Lower lobe of right lung (tissue), 2 donors: ENCODE data around the gene LRRIQ4. TPM values are rescaled to one million over a fixed set of nuclear protein-coding genes. Genes with fewer than 3 reads are reported as not detected.

Source experiments
- ATAC-seq, 2 donors: fragments of 200-7000 bp; cut with Tn5 transposase; one replicate each; pipeline ENCODE4 v1.9.1; 2020 to 2022; ENCODE audit warnings: mild to moderate bottlenecking in 2 of 2, moderate library complexity in 2 of 2
- DNase-seq: peaks from one replicate; pipeline ENCODE4 v3.0.0-alpha.2; 2020
- H3K27ac ChIP-seq: fragments of 200-600 bp; one replicate; pipeline ENCODE4 v1.8.0; 2022
- H3K27me3 ChIP-seq: fragments of 200-600 bp; one replicate; pipeline ENCODE4 v1.8.0; 2022; ENCODE audit warnings: low read depth
- H3K36me3 ChIP-seq: fragments of 200-600 bp; one replicate; pipeline ENCODE4 v1.8.0; 2022; ENCODE audit warnings: mild to moderate bottlenecking
- H3K4me1 ChIP-seq: fragments of 200-600 bp; one replicate; pipeline ENCODE4 v1.8.0; 2022
- H3K4me3 ChIP-seq: fragments of 200-600 bp; one replicate; pipeline ENCODE4 v1.8.0; 2022; ENCODE audit warnings: mild to moderate bottlenecking
- H3K9me3 ChIP-seq: fragments of 200-600 bp; one replicate; pipeline ENCODE4 v1.8.0; 2022
- intact Hi-C: fragments of 100-400 bp; cut with DNase I; formaldehyde crosslinking; loops from one replicate; pipeline ENCODE4 v1.11.0; 2022
- total RNA-seq: library from RNA; stranded (reverse); fragmentation: NEBNext Ultra II Directional; extraction: Animal tissue kit (Norgen Biotek cat#: 25700); gene quantifications from one replicate; pipeline ENCODE4 v1.2.1, GENCODE V29; 2021
- TF ChIP-seq, protein P1 (sequence below): fragments of 200-600 bp; IDR thresholded peaks from one replicate; pipeline ENCODE4 v1.8.0; 2022; ENCODE audit warnings: antibody characterized with exemption, mild to moderate bottlenecking
- donor health status: DM: no; HTN: yes; CAD: no; lungs with severe emphysema.

Gene LRRIQ4
- total RNA-seq, 1 donor from 2014 or later: not detected

DNA sequence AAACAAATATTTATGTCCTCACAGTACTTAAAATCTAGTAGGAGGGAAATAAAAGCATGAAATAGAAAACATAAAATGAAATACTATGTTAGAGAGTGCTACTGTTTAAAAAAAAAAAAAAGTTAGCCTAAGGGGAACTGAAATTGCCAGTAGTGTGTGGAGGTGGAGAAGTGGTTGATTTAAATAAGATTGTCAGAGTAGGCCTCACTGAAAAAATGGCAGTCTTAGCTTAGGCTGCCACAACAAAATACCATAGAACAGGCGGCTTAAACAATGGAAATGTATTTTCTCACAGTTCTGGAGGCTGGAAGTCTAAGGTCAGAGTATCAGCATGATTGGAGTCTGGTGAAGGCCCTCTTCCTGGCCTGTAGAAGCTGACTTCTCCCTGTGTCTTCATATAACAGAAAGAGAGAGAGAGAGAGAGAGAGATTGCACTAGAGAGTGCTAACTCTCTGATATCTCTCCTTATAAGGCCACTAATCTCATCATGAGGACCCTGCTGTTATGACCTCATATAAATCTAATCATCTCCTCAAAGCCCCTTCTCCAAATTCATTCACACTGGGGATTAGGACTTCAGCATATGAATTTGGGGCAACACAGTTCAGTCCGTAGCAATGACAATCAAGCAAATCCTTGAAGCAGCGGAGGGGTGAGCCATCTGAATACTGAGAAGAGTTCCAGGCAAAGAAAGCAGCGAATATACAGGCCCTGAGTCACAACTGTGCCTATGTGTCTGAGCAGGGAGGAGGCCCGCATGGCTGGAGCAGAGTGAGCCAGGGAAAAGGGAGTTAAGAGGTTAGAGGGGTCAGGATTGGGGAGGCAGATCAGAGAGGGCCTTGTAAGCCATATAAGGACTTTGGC, 23.6 kb downstream of the LRRIQ4 start:
- no peak overlapping the region for H3K4me3 ChIP-seq
- intact Hi-C loops: no loop called here
- peak overlapping the region; percentile 44 for H3K27ac ChIP-seq
- TF ChIP-seq, protein P1, sequence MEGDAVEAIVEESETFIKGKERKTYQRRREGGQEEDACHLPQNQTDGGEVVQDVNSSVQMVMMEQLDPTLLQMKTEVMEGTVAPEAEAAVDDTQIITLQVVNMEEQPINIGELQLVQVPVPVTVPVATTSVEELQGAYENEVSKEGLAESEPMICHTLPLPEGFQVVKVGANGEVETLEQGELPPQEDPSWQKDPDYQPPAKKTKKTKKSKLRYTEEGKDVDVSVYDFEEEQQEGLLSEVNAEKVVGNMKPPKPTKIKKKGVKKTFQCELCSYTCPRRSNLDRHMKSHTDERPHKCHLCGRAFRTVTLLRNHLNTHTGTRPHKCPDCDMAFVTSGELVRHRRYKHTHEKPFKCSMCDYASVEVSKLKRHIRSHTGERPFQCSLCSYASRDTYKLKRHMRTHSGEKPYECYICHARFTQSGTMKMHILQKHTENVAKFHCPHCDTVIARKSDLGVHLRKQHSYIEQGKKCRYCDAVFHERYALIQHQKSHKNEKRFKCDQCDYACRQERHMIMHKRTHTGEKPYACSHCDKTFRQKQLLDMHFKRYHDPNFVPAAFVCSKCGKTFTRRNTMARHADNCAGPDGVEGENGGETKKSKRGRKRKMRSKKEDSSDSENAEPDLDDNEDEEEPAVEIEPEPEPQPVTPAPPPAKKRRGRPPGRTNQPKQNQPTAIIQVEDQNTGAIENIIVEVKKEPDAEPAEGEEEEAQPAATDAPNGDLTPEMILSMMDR: no peak
- ATAC-seq (peak; percentile 49 to 58), DNase-seq (no peak)
- no peaks in the 10 kb centered on the region for H3K36me3 ChIP-seq
- H3K27me3 ChIP-seq: no peaks in the 10 kb centered on the region
- no peaks in the 10 kb centered on the region for H3K9me3 ChIP-seq
- no peaks in the 10 kb centered on the region for H3K4me1 ChIP-seq

DNA sequence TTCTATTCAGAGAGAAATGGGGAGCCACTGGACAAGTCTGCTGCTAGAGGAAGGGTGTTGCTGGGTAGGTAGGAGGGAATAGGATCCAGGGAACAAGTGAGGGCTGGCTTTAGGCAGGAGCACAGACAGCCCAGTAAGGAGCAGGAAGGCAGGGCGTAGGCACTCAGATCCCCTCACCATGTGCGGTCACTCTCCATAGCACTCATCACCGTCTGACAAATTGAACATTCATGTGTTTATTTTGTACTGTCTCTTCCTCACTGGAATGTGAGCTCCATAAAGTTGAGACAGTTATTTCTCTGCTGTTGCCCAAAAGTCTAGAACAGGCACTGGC, 24.2 kb downstream of the LRRIQ4 start:
- intact Hi-C loops: no loop called here
- H3K27ac ChIP-seq: peak overlapping the region; percentile 44
- H3K9me3 ChIP-seq: no peaks in the 10 kb centered on the region
- TF ChIP-seq, protein P1: no peak
- no peaks in the 10 kb centered on the region for H3K36me3 ChIP-seq
- H3K4me1 ChIP-seq: no peaks in the 10 kb centered on the region
- DNase-seq: no peak
- H3K4me3 ChIP-seq: no peak overlapping the region
- ATAC-seq: peak; percentile 66 to 72
- H3K27me3 ChIP-seq: no peaks in the 10 kb centered on the region

DNA sequence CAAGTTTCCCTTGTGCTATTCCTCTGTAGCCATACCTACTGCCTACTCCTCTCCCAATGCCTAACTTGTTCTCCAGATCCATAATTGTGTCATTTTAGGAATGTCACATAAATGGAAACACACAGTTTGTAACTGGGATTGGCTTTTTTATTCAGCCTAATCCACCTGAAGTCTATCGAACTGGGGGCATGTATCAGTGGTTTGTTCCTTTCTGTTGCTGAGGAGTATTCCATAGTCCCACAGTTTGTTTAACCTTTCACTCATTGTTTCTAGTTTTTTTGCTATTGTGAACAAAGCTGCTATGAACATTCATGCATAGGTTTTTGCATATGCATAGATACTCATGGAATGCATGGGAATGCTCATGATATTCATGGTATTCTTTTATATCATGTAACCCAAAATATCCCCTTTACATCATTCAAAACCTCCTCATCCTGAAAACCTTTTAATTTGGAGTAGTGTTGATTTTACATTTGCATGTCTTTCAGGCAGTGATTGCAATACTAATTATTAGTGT, 25.9 kb downstream of the LRRIQ4 start:
- Histone ChIP-seq H3K4me3 (no peak overlapping the region), H3K9me3 (no peaks in the 10 kb centered on the region), H3K27ac (no peak overlapping the region), H3K27me3 (no peaks in the 10 kb centered on the region), H3K36me3 (no peaks in the 10 kb centered on the region), H3K4me1 (no peaks in the 10 kb centered on the region)
- TF ChIP-seq, protein P1: no peak
- intact Hi-C loops: no loop called here
- ATAC-seq: no peak
- no peak for DNase-seq

DNA sequence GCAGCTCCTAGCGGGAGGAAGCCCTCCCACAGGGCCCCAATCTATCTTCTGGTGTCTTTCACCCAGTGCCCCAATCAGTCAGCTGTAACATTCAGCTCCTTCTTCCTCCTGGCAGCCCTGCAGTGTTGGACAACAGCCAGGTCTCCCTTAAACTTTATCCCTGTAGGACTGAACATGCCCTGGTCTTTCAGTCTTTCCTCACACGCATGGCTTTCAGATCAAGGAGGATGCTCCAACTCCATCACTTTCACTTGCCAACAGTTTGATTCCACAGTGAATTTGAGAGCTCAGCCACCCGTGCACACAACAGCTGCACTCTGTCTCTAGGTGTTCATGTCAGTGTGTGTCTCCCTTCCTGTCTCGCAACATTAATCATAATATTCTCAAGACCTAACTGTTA, 28.5 kb downstream of the LRRIQ4 start:
- TF ChIP-seq, protein P1: no peak
- Histone ChIP-seq H3K4me1 (no peaks in the 10 kb centered on the region), H3K36me3 (no peaks in the 10 kb centered on the region), H3K9me3 (no peaks in the 10 kb centered on the region), H3K4me3 (no peak overlapping the region), H3K27me3 (no peaks in the 10 kb centered on the region), H3K27ac (no peak overlapping the region)
- intact Hi-C loops: no loop called here
- DNase-seq (no peak), ATAC-seq (no peak)

DNA sequence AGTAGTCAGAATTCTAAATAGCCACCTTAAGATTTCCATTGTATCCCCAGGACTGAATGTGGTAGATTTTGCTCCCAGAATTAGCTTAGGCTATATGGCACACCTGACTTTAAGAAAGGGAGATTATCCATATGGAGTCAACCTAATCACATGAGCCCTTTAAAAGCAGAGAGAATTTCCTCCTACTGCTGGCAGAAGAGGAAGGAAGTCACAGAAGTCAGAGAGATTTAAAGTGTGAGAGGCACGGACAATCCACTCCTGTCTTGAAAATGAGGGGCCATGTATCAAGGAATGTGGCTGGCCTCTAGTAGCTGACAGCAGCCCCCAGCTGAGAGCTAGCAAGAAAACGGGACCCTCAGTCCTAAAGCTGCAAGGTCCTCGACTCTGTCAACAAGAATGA, 30.3 kb downstream of the LRRIQ4 start:
- no peak overlapping the region for H3K4me3 ChIP-seq
- ATAC-seq: no peak
- no peak overlapping the region for H3K27ac ChIP-seq
- TF ChIP-seq, protein P1: no peak
- H3K27me3 ChIP-seq: no peaks in the 10 kb centered on the region
- intact Hi-C loops: no loop called here
- no peak for DNase-seq
- no peaks in the 10 kb centered on the region for H3K9me3 ChIP-seq
- no peaks in the 10 kb centered on the region for H3K4me1 ChIP-seq
- no peaks in the 10 kb centered on the region for H3K36me3 ChIP-seq
